IMR-90 (cell line): ENCODE measurements around the gene CNIH1. TPM values are rescaled to one million over a fixed set of nuclear protein-coding genes. Genes with fewer than 3 reads are reported as not detected.

Experiments
- ATAC-seq: fragments of 200-7000 bp; cut with Tn5 transposase; 2 replicates; pipeline ENCODE4 v1.9.1; 2020; ENCODE audit warnings: low read depth, mild to moderate bottlenecking, moderate library complexity
- BruUV-seq: library from RNA; stranded (reverse); fragments of 400-500 nt; replicated peaks from 2 replicates; lab custom pipeline; 2021; lab: Mats Ljungman, UMichigan
- CTCF ChIA-PET: fragments of 300-600 bp; formaldehyde crosslinking; extraction: SDS; loops from one replicate; lab custom pipeline; 2021; ENCODE audit warnings: antibody characterized with exemption; lab: Yijun Ruan, JAX
- POLR2A ChIA-PET: fragments of 300-600 bp; sonication (Branson Sonifier 250); formaldehyde crosslinking; loops from one replicate; lab custom pipeline; 2022; ENCODE audit warnings: antibody characterized with exemption; ENCODE audit not compliant: unreplicated experiment; lab: Charles Lee
- DNase-seq: peaks from one replicate; pipeline ENCODE4 v3.0.0; 2013
- H2AFZ ChIP-seq: replicated peaks from 2 replicates; pipeline ENCODE3; 2013; ENCODE audit warnings: low read length, mild to moderate bottlenecking; ENCODE audit not compliant: poor library complexity
- H2AK5ac ChIP-seq: 2 replicates; pipeline ENCODE4 v1.6.1; 2013; ENCODE audit warnings: low read depth, low read length, inconsistent platforms
- H2AK9ac ChIP-seq: replicated peaks from 2 replicates; pipeline ENCODE3; 2013; ENCODE audit warnings: mild to moderate bottlenecking, low read depth, low read length, moderate library complexity; ENCODE audit not compliant: poor library complexity
- H2BK120ac ChIP-seq: 2 replicates; pipeline ENCODE4 v1.6.1; 2013; ENCODE audit warnings: low read depth, low read length, inconsistent platforms
- H2BK15ac ChIP-seq: 3 replicates; pipeline ENCODE4 v1.6.1; 2013; ENCODE audit warnings: low read depth, low read length, inconsistent platforms
- H2BK20ac ChIP-seq: 2 replicates; pipeline ENCODE4 v1.6.1; 2013; ENCODE audit warnings: low read depth, mild to moderate bottlenecking, inconsistent platforms, low read length, moderate library complexity
- H2BK5ac ChIP-seq: 2 replicates; pipeline ENCODE4 v1.6.1; 2013; ENCODE audit warnings: mild to moderate bottlenecking, low read depth, low read length, inconsistent platforms; ENCODE audit not compliant: poor library complexity, severe bottlenecking
- H3K14ac ChIP-seq: replicated peaks from 2 replicates; pipeline ENCODE4 v1.6.1; 2013; ENCODE audit warnings: low read depth, low read length, inconsistent platforms
- H3K18ac ChIP-seq: 2 replicates; pipeline ENCODE4 v1.6.1; 2013; ENCODE audit warnings: low read depth, low read length, control low read depth
- H3K23ac ChIP-seq: 2 replicates; pipeline ENCODE4 v1.6.1; 2013; ENCODE audit warnings: low read depth, low read length, inconsistent platforms
- H3K27ac ChIP-seq: 2 replicates; pipeline ENCODE4 v1.5.1; 2013; ENCODE audit warnings: mild to moderate bottlenecking, control low read depth, low read length; ENCODE audit not compliant: insufficient read depth
- H3K27me3 ChIP-seq: 2 replicates; pipeline ENCODE4 v1.6.1; 2013; ENCODE audit warnings: low read length; ENCODE audit not compliant: control insufficient read depth, insufficient read depth
- H3K36me3 ChIP-seq: 2 replicates; pipeline ENCODE4 v1.6.1; 2013; ENCODE audit warnings: low read length, mixed read lengths; ENCODE audit not compliant: control insufficient read depth, insufficient read depth
- H3K4ac ChIP-seq: 2 replicates; pipeline ENCODE4 v1.6.1; 2013; ENCODE audit warnings: low read depth, low read length, inconsistent platforms
- H3K4me1 ChIP-seq: 2 replicates; pipeline ENCODE4 v1.6.1; 2013; ENCODE audit warnings: low read length, mixed read lengths; ENCODE audit not compliant: control insufficient read depth, insufficient read depth
- H3K4me2 ChIP-seq: 2 replicates; pipeline ENCODE4 v1.6.1; 2013; ENCODE audit warnings: low read depth, mild to moderate bottlenecking, control low read depth, low read length, moderate library complexity
- H3K4me3 ChIP-seq: 2 replicates; pipeline ENCODE4 v1.5.1; 2013; ENCODE audit warnings: low read depth, mild to moderate bottlenecking, control low read depth, low read length, moderate library complexity; ENCODE audit not compliant: insufficient read depth
- H3K56ac ChIP-seq: 2 replicates; pipeline ENCODE4 v1.6.1; 2013; ENCODE audit warnings: low read length, inconsistent platforms; ENCODE audit not compliant: insufficient read depth; ENCODE audit errors: extremely low read depth
- H3K79me1 ChIP-seq, 2 experiments: 2 replicates each; pipeline ENCODE4 v1.6.1; 2013; ENCODE audit warnings: low read length in 2 of 2, inconsistent platforms in 1 of 2, low read depth in 1 of 2
- H3K9ac ChIP-seq: 2 replicates; pipeline ENCODE4 v1.6.1; 2013; ENCODE audit warnings: low read depth, low read length, control low read depth
- H3K9me1 ChIP-seq: 2 replicates; pipeline ENCODE4 v1.6.1; 2013; ENCODE audit warnings: low read length, inconsistent platforms; ENCODE audit not compliant: insufficient read depth
- H3K9me3 ChIP-seq: 2 replicates; pipeline ENCODE4 v1.6.1; 2013; ENCODE audit warnings: low read length; ENCODE audit not compliant: control insufficient read depth, insufficient read depth
- H4K20me1 ChIP-seq: 2 replicates; pipeline ENCODE4 v1.6.1; 2013; ENCODE audit warnings: low read length, inconsistent platforms; ENCODE audit not compliant: insufficient read depth
- H4K5ac ChIP-seq: 2 replicates; pipeline ENCODE4 v1.6.1; 2013; ENCODE audit warnings: mild to moderate bottlenecking, low read depth, low read length, control low read depth
- H4K8ac ChIP-seq, 2 experiments: 2 replicates each; pipeline ENCODE4 v1.6.1; 2013; ENCODE audit warnings: low read depth in 2 of 2, low read length in 2 of 2, control low read depth in 1 of 2, inconsistent platforms in 1 of 2
- H4K91ac ChIP-seq: 2 replicates; pipeline ENCODE4 v1.6.1; 2013; ENCODE audit warnings: low read depth, low read length, inconsistent platforms; ENCODE audit not compliant: insufficient read depth
- CEBPB ChIP-seq: IDR thresholded peaks from 2 replicates; pipeline ENCODE4 v1.6.1; 2012; ENCODE audit warnings: low read depth, low read length, improper control_type of control experiment
- MAFK ChIP-seq: IDR thresholded peaks from 2 replicates; pipeline ENCODE4 v1.6.1; 2012; ENCODE audit warnings: low read depth, low read length, improper control_type of control experiment
- WGBS, 2 experiments: methylation state at CpG; one replicate each; pipeline versions ENCODE4 v1.1.5 to v1.1.7; 2013; ENCODE audit warnings: missing lambda C conversion rate in 2 of 2; ENCODE audit not compliant: insufficient read length in 1 of 2; ENCODE audit errors: extremely low coverage in 2 of 2; 5-methylcytosine and 5-hydroxymethylcytosine counted together
- dilution Hi-C: fragments of 300-500 bp; cut with HindIII; formaldehyde crosslinking; loops from one replicate; pipeline ENCODE4 v1.14.3; 2018; ENCODE audit warnings: low sequenced_read_pairs; ENCODE audit not compliant: unreplicated experiment
- in situ Hi-C: fragments of 300-500 bp; cut with MboI; formaldehyde crosslinking; loops from 3 replicates; pipeline ENCODE4 v1.14.3; 2019; ENCODE audit warnings: low sequenced_read_pairs, inconsistent platforms, mixed read lengths
- intact Hi-C: fragments of 100-400 bp; cut with micrococcal nuclease; formaldehyde crosslinking; loops from 2 replicates; pipeline ENCODE4 v1.10.0; 2022
- polyA plus RNA-seq, 3 experiments: library from polyadenylated mRNA; depleted of rRNA; stranded (reverse); fragments of >200 nt; gene quantifications; 2 replicates each; pipeline ENCODE4 v1.2.3, GENCODE V29; 2012; ENCODE audit warnings: low replicate concordance in 1 of 3
- total RNA-seq: library from RNA; depleted of rRNA; stranded (reverse); fragments of >200 nt; gene quantifications from 2 replicates; pipeline ENCODE4 v1.2.3, GENCODE V29; 2012
- TF ChIP-seq, protein P1 (sequence below): conservative IDR thresholded peaks from 2 replicates; pipeline ENCODE4 v1.5.1; 2012; ENCODE audit warnings: mild to moderate bottlenecking, low read depth, low read length, improper control_type of control experiment
- TF ChIP-seq, protein P2 (sequence below): fragments of 150-350 bp; IDR thresholded peaks from 2 replicates; pipeline ENCODE4 v1.6.1; 2016; ENCODE audit warnings: low read depth, mild to moderate bottlenecking, low read length, moderate library complexity, borderline replicate concordance

The CNIH1 gene
- total and polyA plus RNA-seq, 2 of the 4 experiments (the other 2 are of a cell fraction), result 244 to 284 TPM

DNA sequence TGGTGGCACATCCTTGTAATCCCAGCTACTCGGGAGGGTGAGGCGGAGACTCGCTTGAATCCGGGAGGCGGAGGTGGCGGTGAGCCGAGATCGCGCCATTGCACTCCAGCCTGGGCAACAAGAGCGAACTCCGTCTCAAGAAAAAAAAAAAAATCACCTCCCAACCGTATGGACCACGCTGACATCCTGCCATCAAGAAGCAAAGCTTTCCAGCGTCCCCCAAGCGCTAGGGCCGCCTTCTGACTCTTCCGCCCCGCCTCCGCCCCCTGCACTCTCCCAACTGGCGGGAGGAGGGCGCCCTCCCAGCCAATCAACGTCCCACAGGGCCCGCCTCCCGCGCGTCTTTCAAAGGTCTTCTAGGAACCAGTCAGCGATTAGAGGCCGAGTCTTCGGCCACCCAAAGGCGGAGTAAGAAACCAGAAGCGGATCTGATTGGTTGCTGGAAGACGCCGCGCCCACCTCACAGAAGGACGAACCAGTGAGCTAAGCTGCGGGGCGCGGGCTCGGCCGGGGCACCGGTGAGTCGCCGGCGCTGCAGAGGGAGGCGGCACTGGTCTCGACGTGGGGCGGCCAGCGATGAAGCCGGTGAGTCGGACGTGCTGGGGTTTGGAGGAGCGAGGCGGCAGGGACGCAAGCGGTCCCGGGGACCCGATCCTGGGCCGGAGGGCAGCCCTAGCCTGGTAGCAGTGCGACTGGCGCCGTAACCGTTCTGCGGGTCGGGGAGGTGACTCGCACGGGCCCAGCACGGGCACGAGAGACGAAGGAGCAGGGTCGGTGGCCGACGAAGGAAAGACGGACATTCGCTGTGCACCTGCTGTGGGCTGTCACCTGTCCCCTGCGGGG, 44.5 kb downstream of the CNIH1 start, which contains the start of gene CDKN3 (continued):
- TF ChIP-seq, protein P1, sequence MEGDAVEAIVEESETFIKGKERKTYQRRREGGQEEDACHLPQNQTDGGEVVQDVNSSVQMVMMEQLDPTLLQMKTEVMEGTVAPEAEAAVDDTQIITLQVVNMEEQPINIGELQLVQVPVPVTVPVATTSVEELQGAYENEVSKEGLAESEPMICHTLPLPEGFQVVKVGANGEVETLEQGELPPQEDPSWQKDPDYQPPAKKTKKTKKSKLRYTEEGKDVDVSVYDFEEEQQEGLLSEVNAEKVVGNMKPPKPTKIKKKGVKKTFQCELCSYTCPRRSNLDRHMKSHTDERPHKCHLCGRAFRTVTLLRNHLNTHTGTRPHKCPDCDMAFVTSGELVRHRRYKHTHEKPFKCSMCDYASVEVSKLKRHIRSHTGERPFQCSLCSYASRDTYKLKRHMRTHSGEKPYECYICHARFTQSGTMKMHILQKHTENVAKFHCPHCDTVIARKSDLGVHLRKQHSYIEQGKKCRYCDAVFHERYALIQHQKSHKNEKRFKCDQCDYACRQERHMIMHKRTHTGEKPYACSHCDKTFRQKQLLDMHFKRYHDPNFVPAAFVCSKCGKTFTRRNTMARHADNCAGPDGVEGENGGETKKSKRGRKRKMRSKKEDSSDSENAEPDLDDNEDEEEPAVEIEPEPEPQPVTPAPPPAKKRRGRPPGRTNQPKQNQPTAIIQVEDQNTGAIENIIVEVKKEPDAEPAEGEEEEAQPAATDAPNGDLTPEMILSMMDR, result peak; percentile 45

DNA sequence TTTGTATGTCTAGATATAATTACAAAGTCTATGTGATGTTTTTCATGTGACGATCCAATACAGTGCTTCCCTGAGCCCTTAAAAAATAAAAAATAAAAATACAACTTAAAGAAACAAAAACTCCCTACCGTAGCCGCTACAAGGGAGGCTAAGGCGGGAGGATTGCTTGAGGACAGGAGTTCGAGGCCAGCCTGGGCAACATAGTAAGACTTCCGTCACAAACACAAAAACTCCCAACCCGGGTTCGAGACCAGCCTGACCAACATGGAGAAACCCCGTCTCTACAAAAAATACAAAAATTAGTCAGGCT, 45.0 kb downstream of the CNIH1 start:
- intact Hi-C loops, result no loop called here
- H2BK15ac ChIP-seq, result no peak overlapping the region
- TF ChIP-seq, protein P2, sequence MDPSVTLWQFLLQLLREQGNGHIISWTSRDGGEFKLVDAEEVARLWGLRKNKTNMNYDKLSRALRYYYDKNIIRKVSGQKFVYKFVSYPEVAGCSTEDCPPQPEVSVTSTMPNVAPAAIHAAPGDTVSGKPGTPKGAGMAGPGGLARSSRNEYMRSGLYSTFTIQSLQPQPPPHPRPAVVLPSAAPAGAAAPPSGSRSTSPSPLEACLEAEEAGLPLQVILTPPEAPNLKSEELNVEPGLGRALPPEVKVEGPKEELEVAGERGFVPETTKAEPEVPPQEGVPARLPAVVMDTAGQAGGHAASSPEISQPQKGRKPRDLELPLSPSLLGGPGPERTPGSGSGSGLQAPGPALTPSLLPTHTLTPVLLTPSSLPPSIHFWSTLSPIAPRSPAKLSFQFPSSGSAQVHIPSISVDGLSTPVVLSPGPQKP, result no peak
- TF ChIP-seq CEBPB, result no peak
- TF ChIP-seq, protein P1, result no peak
- TF ChIP-seq MAFK, result no peak

More for the DNA sequence above, 45.0 kb downstream of the CNIH1 start:
- peak overlapping the region; percentile 10; the same call in 1 of the 2 replicates for H3K14ac ChIP-seq
- peaks cover 5% of the 10 kb centered on the region; the same call in 1 of the 2 replicates for H3K4me1 ChIP-seq
- H3K79me1 ChIP-seq, result peaks cover 21 to 34% of the 10 kb centered on the region in 2 experiments
- in situ Hi-C loops, result no loop called here
- POLR2A ChIA-PET, result interaction anchor here (0.6 kb wide), 1 partner anchor 258 kb away, joined by 4 read pairs; no protein-coding TSS in a partner anchor
- H2AK5ac ChIP-seq, result no peak overlapping the region
- no peaks in the 10 kb centered on the region for H3K9me3 ChIP-seq
- H2AK9ac ChIP-seq, result no peak overlapping the region
- H2BK5ac ChIP-seq, result no peak overlapping the region
- peak overlapping the region; percentile 66 to 93; a peak in 3 of 4 replicates for H4K8ac ChIP-seq
- no peak overlapping the region for H3K56ac ChIP-seq
- peak overlapping the region; percentile 1; the same call in 1 of the 2 replicates for H3K4ac ChIP-seq
- no peak overlapping the region for H4K5ac ChIP-seq
- H2BK20ac ChIP-seq, result no peak overlapping the region
- peak overlapping the region; percentile 47 for H3K4me2 ChIP-seq
- H3K18ac ChIP-seq, result no peak overlapping the region
- H3K4me3 ChIP-seq, result peak overlapping the region; percentile 53
- no CpG with 5 or more reads among the region's 9 CpGs for WGBS, 2 experiments
- dilution Hi-C loops, result no loop called here
- H4K20me1 ChIP-seq, result no peaks in the 10 kb centered on the region
- no peak overlapping the region for H3K23ac ChIP-seq
- no peaks in the 10 kb centered on the region for H3K36me3 ChIP-seq
- DNase-seq (no peak), ATAC-seq (no peak)
- CTCF ChIA-PET, result interaction anchor here (1.0 kb wide), 1 partner anchor 24 kb away, joined by 3 read pairs; no protein-coding TSS in a partner anchor
- 0 out of 2 replicates have a peak overlapping the region, but pooled peaks have one; percentile 7 for H4K91ac ChIP-seq
- H3K27me3 ChIP-seq, result peaks cover 2% of the 10 kb centered on the region; the same call in 1 of the 2 replicates
- H3K9me1 ChIP-seq, result peaks cover 4% of the 10 kb centered on the region; the same call in 1 of the 2 replicates
- H2AFZ ChIP-seq, result peak overlapping the region; percentile 95
- BruUV-seq, result no TSS peak
- H3K9ac ChIP-seq, result 0 out of 2 replicates have a peak overlapping the region, but pooled peaks have one; percentile 5
- peak overlapping the region; percentile 29 for H3K27ac ChIP-seq
- H2BK120ac ChIP-seq, result no peak overlapping the region
